ENCODE measurements around the gene C1orf159. TPM values are rescaled to one million over a fixed set of nuclear protein-coding genes. Genes with fewer than 3 reads are reported as not detected.
A peak's percentile ranks its signal among the peaks of the same experiment; 100 is the strongest.

Gene C1orf159
- total and polyA plus RNA-seq, 9 of the 15 experiments (the other 6 are each of a cell fraction or from before 2014, with no cell fraction given): 0.28 to 54.9 (median 10.6) TPM

GRCh38 chr1:1033009-1033587, 82.8 kb downstream of the C1orf159 start (continued):
- TF ChIP-seq MCM7 (IDR thresholded peaks at IDR 0.05) (no peak), E4F1 (CRISPR knock-in tag; IDR thresholded peaks at IDR 0.05; ENCODE audit: borderline replicate concordance) (no peak), XRCC4 (IDR thresholded peaks at IDR 0.05; ENCODE audit: extremely low read depth, insufficient read depth, insufficient read length) (no peak), HMGXB4 (CRISPR knock-in tag; IDR thresholded peaks at IDR 0.05) (no peak), ZNF12 (CRISPR knock-in tag; IDR thresholded peaks at IDR 0.05) (no peak), RBM15 (IDR thresholded peaks at IDR 0.05; ENCODE audit: insufficient read depth, low read length) (no peak), SNIP1 (IDR thresholded peaks at IDR 0.05; ENCODE audit: low read depth) (no peak), ZNF239 (CRISPR knock-in tag; IDR thresholded peaks at IDR 0.05) (no peak), MCM5 (IDR thresholded peaks at IDR 0.05; ENCODE audit: low read depth) (no peak), LEF1 (IDR thresholded peaks at IDR 0.05) (no peak), ZNF518B (CRISPR knock-in tag; IDR thresholded peaks at IDR 0.05) (no peak), NONO (IDR thresholded peaks at IDR 0.05; ENCODE audit: low read depth in 2 of 2, low read length in 1 of 2) (peak in 1 of 2 experiments; percentile 86; a peak in 2 of 4 replicates), ESRRB (CRISPR knock-in tag; IDR thresholded peaks at IDR 0.05; ENCODE audit: borderline replicate concordance) (no peak), ADNP (tag; IDR thresholded peaks at IDR 0.05) (no peak), TGIF2 (CRISPR knock-in tag; IDR thresholded peaks at IDR 0.05) (peak; percentile 74; the same call in 1 of the 2 replicates), ZNF280B (CRISPR knock-in tag; IDR thresholded peaks at IDR 0.05) (no peak), USF2 (CRISPR knock-in tag; IDR thresholded peaks at IDR 0.05) (no peak), PML (IDR thresholded peaks at IDR 0.05; ENCODE audit: low read length) (no peak), ZNF311 (CRISPR knock-in tag; IDR thresholded peaks at IDR 0.05) (no peak)
